GM12892 (cell line): ENCODE results near the gene LSS.

Experiments
- POLR2A ChIP-seq: IDR thresholded peaks from 2 replicates; pipeline ENCODE4 v1.6.1; 2011; ENCODE audit warnings: low read depth, low read length, control low read depth
- POLR2AphosphoS5 ChIP-seq: IDR thresholded peaks from 2 replicates; pipeline ENCODE4 v1.6.1; 2011; ENCODE audit warnings: low read depth, low read length, control low read depth

DNA sequence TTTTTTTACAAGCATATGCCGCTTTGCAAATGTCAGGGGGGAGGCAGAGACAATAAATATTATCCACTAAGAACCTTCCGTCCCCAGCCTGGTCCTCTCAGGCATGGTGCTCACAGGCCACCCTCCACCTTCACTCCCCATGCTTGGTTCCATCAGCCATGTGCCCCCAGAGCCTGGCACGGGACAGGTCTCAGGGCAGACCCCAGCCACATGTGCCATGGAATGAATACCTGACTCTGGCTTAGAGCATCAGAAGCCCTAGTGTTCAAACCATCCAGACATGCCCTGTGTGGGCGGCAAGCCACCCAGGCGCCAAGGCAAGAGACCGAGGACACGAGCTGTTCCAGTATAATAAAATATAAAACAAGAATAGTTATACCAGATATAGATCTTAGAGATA is 5.4 kb downstream of the LSS start:
- TF ChIP-seq POLR2A (no peak), POLR2AphosphoS5 (no peak)
